HCT116 (cell line): ENCODE results near the gene FAM89B. TPM values are rescaled to one million over a fixed set of nuclear protein-coding genes. Genes with fewer than 3 reads are reported as not detected.

Experiments
- ATAC-seq: fragments of 200-7000 bp; cut with Tn5 transposase; 2 replicates; pipeline ENCODE4 v1.9.1; 2020; ENCODE audit warnings: mild to moderate bottlenecking, moderate library complexity
- BruUV-seq: library from RNA; stranded (reverse); fragments of 400-500 nt; replicated peaks from 2 replicates; lab custom pipeline; 2021; lab: Mats Ljungman, UMichigan
- CTCF ChIA-PET: fragments of 300-600 bp; sonication (Branson Sonifier 250); formaldehyde crosslinking; loops from one replicate; lab custom pipeline; 2021; ENCODE audit warnings: antibody characterized with exemption; lab: Charles Lee
- POLR2A ChIA-PET: fragments of 300-600, 350-600 bp; sonication (Branson Sonifier 250); formaldehyde crosslinking; loops from one replicate; lab custom pipeline; 2021; ENCODE audit warnings: antibody characterized with exemption; lab: Charles Lee
- RAD21 ChIA-PET, 2 experiments: fragments of 300-600 bp; sonication (Branson Sonifier 250); formaldehyde crosslinking; loops; one replicate each; lab custom pipeline; 2023; ENCODE audit warnings: low total read pairs in 2 of 2; ENCODE audit not compliant: uncharacterized antibody in 2 of 2, unreplicated experiment in 2 of 2, low non-redundant PET in 1 of 2; lab: Charles Lee
- DNase-seq: peaks from one replicate; pipeline ENCODE4 v3.0.0-alpha.2; 2010; ENCODE audit warnings: low read depth, low spot score
- H2AFZ ChIP-seq: fragments of 200-600 bp; shearing (Covaris generic), sonication (generic); 2 replicates; pipeline ENCODE4 v1.6.1; 2017; ENCODE audit warnings: low read depth, mixed run types, mixed read lengths, antibody characterized with exemption, low read length; ENCODE audit not compliant: poor library complexity, severe bottlenecking
- H3K27ac ChIP-seq: 2 replicates; pipeline ENCODE4 v1.5.1; 2012; ENCODE audit warnings: low read depth, low read length
- H3K27me3 ChIP-seq: fragments of 200-600 bp; sonication (generic); 2 replicates; pipeline ENCODE4 v1.6.1; 2016; ENCODE audit warnings: mixed run types, low read length, mixed read lengths; ENCODE audit not compliant: insufficient read depth
- H3K36me3 ChIP-seq, 2 experiments: fragments of 200-500 bp in 1 of 2; fragments of 200-600 bp in 1 of 2; sonication (Bioruptor generic) in 1 of 2; sonication (generic) in 1 of 2; 2 replicates each; pipeline versions ENCODE4 v1.5.1 to v1.6.1; 2014 to 2016; ENCODE audit warnings: low read length in 2 of 2, inconsistent platforms in 1 of 2, mixed read lengths in 1 of 2, mixed run types in 1 of 2; ENCODE audit not compliant: insufficient read depth in 2 of 2, control insufficient read depth in 1 of 2
- H3K4me1 ChIP-seq, 2 experiments: fragments of 200-600 bp in 1 of 2; sonication (generic) in 1 of 2; 2 replicates each; pipeline versions ENCODE4 v1.5.1 to v1.6.1; 2012 to 2017; ENCODE audit warnings: low read length in 2 of 2, inconsistent platforms in 1 of 2, mild to moderate bottlenecking in 1 of 2, mixed read lengths in 1 of 2, mixed run types in 1 of 2, moderate library complexity in 1 of 2; ENCODE audit not compliant: insufficient read depth in 2 of 2, control insufficient read depth in 1 of 2
- H3K4me2 ChIP-seq: fragments of 200-600 bp; sonication (generic); 2 replicates; pipeline ENCODE4 v1.6.1; 2017; ENCODE audit warnings: mixed run types, low read length, mixed read lengths
- H3K4me3 ChIP-seq, 2 experiments: fragments of 200-600 bp in 1 of 2; sonication (generic) in 1 of 2; replicated peaks in 1 of 2; 2 replicates each; pipeline ENCODE4 v1.5.1; 2011 to 2016; ENCODE audit warnings: low read length in 2 of 2, control low read depth in 1 of 2, low read depth in 1 of 2, mild to moderate bottlenecking in 1 of 2, mixed read lengths in 1 of 2, mixed run types in 1 of 2
- H3K79me2 ChIP-seq: fragments of 200-600 bp; sonication (generic); 2 replicates; pipeline ENCODE4 v1.6.1; 2017; ENCODE audit warnings: mild to moderate bottlenecking, mixed run types, low read length, moderate library complexity, mixed read lengths; ENCODE audit not compliant: insufficient read depth
- H3K9ac ChIP-seq: fragments of 200-600 bp; sonication (generic); 2 replicates; pipeline ENCODE4 v1.6.1; 2016; ENCODE audit warnings: low read length, mixed read lengths
- H3K9me2 ChIP-seq: fragments of 200-600 bp; sonication (generic), shearing (Covaris generic); 2 replicates; pipeline ENCODE4 v1.6.1; 2017; ENCODE audit warnings: mixed run types, mild to moderate bottlenecking, moderate library complexity; ENCODE audit not compliant: insufficient read depth
- H3K9me3 ChIP-seq, 2 experiments: fragments of 200-500 bp in 1 of 2; fragments of 200-600 bp in 1 of 2; sonication (Bioruptor generic) in 1 of 2; sonication (generic) in 1 of 2; 2 replicates each; pipeline ENCODE4 v1.6.1; 2014 to 2017; ENCODE audit warnings: low read length in 2 of 2, mixed read lengths in 2 of 2, inconsistent platforms in 1 of 2, low read depth in 1 of 2, mild to moderate bottlenecking in 1 of 2, mixed run types in 1 of 2, moderate library complexity in 1 of 2; ENCODE audit not compliant: control insufficient read depth in 1 of 2, insufficient read depth in 1 of 2
- H4K20me1 ChIP-seq: fragments of 200-600 bp; sonication (generic), shearing (Covaris generic); 2 replicates; pipeline ENCODE4 v1.6.1; 2017; ENCODE audit warnings: mixed run types, mild to moderate bottlenecking, moderate library complexity; ENCODE audit not compliant: insufficient read depth
- ATF3 ChIP-seq: IDR thresholded peaks from 2 replicates; pipeline ENCODE4 v1.6.1; 2012
- CBX3 ChIP-seq: IDR thresholded peaks from 2 replicates; pipeline ENCODE4 v1.6.1; 2012; ENCODE audit warnings: low read depth
- ELF1 ChIP-seq: IDR thresholded peaks from 2 replicates; pipeline ENCODE4 v1.6.1; 2012; ENCODE audit warnings: low read depth, borderline replicate concordance
- EZH2 ChIP-seq: fragments of 200-600 bp; sonication (generic); IDR thresholded peaks from 2 replicates; pipeline ENCODE4 v1.6.1; 2017; ENCODE audit warnings: antibody characterized with exemption, mixed run types
- EZH2phosphoT487 ChIP-seq: fragments of 200-600 bp; IDR thresholded peaks from 2 replicates; pipeline ENCODE4 v1.6.1; 2018; ENCODE audit warnings: antibody characterized with exemption, borderline replicate concordance
- FOSL1 ChIP-seq: IDR thresholded peaks from 2 replicates; pipeline ENCODE4 v1.6.1; 2012; ENCODE audit warnings: low read depth
- SIN3A ChIP-seq: IDR thresholded peaks from 2 replicates; pipeline ENCODE4 v1.6.1; 2012; ENCODE audit warnings: low read depth
- SP1 ChIP-seq: IDR thresholded peaks from 2 replicates; pipeline ENCODE4 v1.6.1; 2012; ENCODE audit warnings: low read depth
- SRF ChIP-seq: IDR thresholded peaks from 2 replicates; pipeline ENCODE4 v1.6.1; 2012; ENCODE audit warnings: low read depth
- YY1 ChIP-seq: IDR thresholded peaks from 2 replicates; pipeline ENCODE4 v1.6.1; 2011; ENCODE audit warnings: low read length, low read depth, moderate library complexity, mild to moderate bottlenecking; ENCODE audit not compliant: insufficient replicate concordance; ENCODE audit errors: extremely low read depth
- ZFX ChIP-seq: fragments of 450-650 bp; IDR thresholded peaks from 2 replicates; pipeline ENCODE4 v1.6.1; 2017
- intact Hi-C: fragments of 100-400 bp; cut with micrococcal nuclease; formaldehyde crosslinking; loops from 2 replicates; pipeline ENCODE4 v1.10.0; 2022
- total RNA-seq: library from RNA; stranded (reverse); gene quantifications from one replicate; pipeline ENCODE4 v1.2.1, GENCODE V29; 2021; ENCODE audit not compliant: unreplicated experiment

FAM89B gene
- total RNA-seq, 1 experiment from 2014 or later: 60.0 TPM

GRCh38 chr11:65537620-65538231, 34.6 kb upstream of the FAM89B start:
- ChIA-PET POLR2A (interaction anchor here (0.6 to 1.0 kb wide), 2 partner anchors 9 to 13 kb away, joined by 3 read pairs; partner anchors contain the start of gene SCYL1), CTCF (no interaction called here), RAD21 (no interaction called here)
- H3K79me2 ChIP-seq: peaks cover 24% of the 10 kb centered on the region
- H3K9me3 ChIP-seq: no peaks in the 10 kb centered on the region
- no peak for TF ChIP-seq SIN3A
- TF ChIP-seq SP1: no peak
- TF ChIP-seq SRF: no peak
- TF ChIP-seq FOSL1: no peak
- no peak for TF ChIP-seq ZFX
- no peak for TF ChIP-seq EZH2
- TF ChIP-seq EZH2phosphoT487: no peak
- TF ChIP-seq YY1: no peak
- TF ChIP-seq ATF3: no peak
- TF ChIP-seq CBX3: no peak
- TF ChIP-seq ELF1: no peak
- no peaks in the 10 kb centered on the region for H3K9me2 ChIP-seq
- no peak overlapping the region for H3K4me3 ChIP-seq
- no peak overlapping the region for H3K9ac ChIP-seq
- intact Hi-C loops: no loop called here
- peak overlapping the region; percentile 100 for H3K27ac ChIP-seq
- no peak for DNase-seq
- H3K36me3 ChIP-seq: peaks cover 4 to 5% of the 10 kb centered on the region in 2 experiments; a peak in 3 of 4 replicates
- H3K27me3 ChIP-seq: no peaks in the 10 kb centered on the region
- peaks cover 13 to 39% of the 10 kb centered on the region in 2 experiments; a peak in 3 of 4 replicates for H3K4me1 ChIP-seq
- H4K20me1 ChIP-seq: no peaks in the 10 kb centered on the region
- H2AFZ ChIP-seq: no peak overlapping the region
- no peak overlapping the region for H3K4me2 ChIP-seq
- no TSS peak for BruUV-seq
- ATAC-seq: no peak
